Fibroblast of lung (primary cell): ENCODE data around the gene HPSE2.
A peak's percentile ranks its signal among the peaks of the same experiment; 100 is the strongest.

Source experiments
- EZH2 ChIP-seq: IDR thresholded peaks from 2 replicates; pipeline ENCODE4 v1.5.1; 2012; ENCODE audit warnings: low read length, control low read depth, mild to moderate bottlenecking; ENCODE audit errors: missing control alignments
- TF ChIP-seq, protein P1 (sequence below), 2 donors: IDR thresholded peaks in 1 of 2; conservative IDR thresholded peaks in 1 of 2; 1 replicate in 1 of 2; 2 replicates in 1 of 2; pipeline ENCODE4 v1.5.1; 2011 to 2012; ENCODE audit warnings: low read length in 2 of 2, control low read depth in 1 of 2, inconsistent platforms in 1 of 2, low read depth in 1 of 2, mild to moderate bottlenecking in 1 of 2

DNA sequence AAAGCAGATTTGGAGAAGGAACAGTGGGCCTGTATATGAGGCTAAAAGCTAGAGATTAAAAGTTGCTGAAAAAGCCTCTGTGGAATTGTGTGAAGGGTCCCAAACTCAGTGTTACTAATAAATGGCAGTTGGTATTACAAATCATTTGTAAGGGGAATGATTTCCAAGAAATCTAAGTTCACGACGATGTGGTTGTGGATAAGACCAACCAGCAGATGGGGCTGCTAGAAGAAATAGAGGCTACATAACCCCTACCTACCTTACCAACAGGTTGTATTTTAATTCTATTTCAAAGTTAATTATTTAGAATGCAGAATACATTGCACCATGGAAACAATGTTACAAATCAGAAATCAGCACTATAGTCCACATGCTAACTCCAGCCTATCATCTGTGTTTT, 377.1 kb downstream of the HPSE2 start:
- TF ChIP-seq, protein P1, sequence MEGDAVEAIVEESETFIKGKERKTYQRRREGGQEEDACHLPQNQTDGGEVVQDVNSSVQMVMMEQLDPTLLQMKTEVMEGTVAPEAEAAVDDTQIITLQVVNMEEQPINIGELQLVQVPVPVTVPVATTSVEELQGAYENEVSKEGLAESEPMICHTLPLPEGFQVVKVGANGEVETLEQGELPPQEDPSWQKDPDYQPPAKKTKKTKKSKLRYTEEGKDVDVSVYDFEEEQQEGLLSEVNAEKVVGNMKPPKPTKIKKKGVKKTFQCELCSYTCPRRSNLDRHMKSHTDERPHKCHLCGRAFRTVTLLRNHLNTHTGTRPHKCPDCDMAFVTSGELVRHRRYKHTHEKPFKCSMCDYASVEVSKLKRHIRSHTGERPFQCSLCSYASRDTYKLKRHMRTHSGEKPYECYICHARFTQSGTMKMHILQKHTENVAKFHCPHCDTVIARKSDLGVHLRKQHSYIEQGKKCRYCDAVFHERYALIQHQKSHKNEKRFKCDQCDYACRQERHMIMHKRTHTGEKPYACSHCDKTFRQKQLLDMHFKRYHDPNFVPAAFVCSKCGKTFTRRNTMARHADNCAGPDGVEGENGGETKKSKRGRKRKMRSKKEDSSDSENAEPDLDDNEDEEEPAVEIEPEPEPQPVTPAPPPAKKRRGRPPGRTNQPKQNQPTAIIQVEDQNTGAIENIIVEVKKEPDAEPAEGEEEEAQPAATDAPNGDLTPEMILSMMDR (conservative IDR thresholded peaks at IDR 0.05 in 1 of 2, IDR thresholded peaks at IDR 0.05 in 1 of 2; ENCODE audit: low read depth in 1 of 2, low read length in 2 of 2): peak in 1 of 2 donors; percentile 31
- no peak for TF ChIP-seq EZH2
